ENCODE results near the gene GPS1. TPM values are rescaled to one million over a fixed set of nuclear protein-coding genes. Genes with fewer than 3 reads are reported as not detected.

The GPS1 gene
- total and polyA plus RNA-seq, 9 of the 15 experiments (the other 6 are each of a cell fraction or from before 2014, with no cell fraction given), result 3.1 to 167 (median 69.9) TPM

DNA sequence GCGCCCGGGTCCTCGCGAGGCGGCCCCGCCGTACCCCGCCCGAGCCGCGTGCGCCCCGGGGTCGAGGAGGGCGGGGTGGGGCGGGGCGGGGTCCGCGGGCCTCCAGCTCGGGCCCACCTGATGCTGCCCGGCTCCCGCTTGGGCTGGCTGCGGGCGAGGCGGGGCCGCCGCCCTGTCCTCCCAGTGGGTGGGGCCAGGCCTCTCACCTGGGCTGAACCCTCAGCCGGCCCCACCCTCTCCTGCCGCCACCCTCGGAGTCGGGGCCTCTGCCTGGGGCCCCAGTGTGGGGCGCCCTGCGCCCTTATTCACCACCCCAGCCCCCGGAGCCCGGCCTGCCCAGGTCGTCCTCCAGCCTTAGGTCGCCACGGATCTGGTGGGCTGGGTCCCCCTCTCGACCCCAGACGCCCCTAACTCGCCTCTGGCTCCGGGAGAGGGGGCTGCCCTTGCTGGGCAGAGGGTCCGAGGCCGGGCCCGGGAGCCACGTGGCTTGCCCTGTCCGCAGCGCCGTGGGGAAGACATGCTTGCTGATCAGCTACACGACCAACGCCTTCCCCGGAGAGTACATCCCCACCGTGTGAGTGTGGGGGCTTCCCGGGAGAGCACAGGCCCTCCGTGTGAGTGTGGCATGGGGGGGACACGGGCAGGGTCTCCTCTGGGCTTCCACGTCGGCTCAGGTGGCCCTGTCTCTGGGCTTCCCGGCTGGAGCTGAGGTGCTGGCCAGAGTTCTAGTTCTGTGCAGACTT is 19.6 kb upstream of the GPS1 start (continued):
- TF ChIP-seq MNT (conservative IDR thresholded peaks at IDR 0.05) (peak; percentile 92 to 94), ZNF592 (IDR thresholded peaks at IDR 0.05) (peak; percentile 77; the same call in 1 of the 2 replicates), ETV5 (CRISPR knock-in tag; IDR thresholded peaks at IDR 0.05; ENCODE audit: low read depth) (no peak), ZMIZ1 (IDR thresholded peaks at IDR 0.05; ENCODE audit: low read depth in 2 of 2, low read length in 2 of 2) (no peak), CBFA2T2 (conservative IDR thresholded peaks at IDR 0.05) (no peak), ZFP91 (CRISPR knock-in tag; IDR thresholded peaks at IDR 0.05) (no peak), CREBBP (IDR thresholded peaks at IDR 0.05; ENCODE audit: low read depth, low read length) (no peak), ZNF77 (CRISPR knock-in tag; IDR thresholded peaks at IDR 0.05) (no peak), PML (IDR thresholded peaks at IDR 0.05; ENCODE audit: low read length) (no peak), RBFOX2 (IDR thresholded peaks at IDR 0.05; ENCODE audit: low read depth, low read length) (peak; percentile 72), HDAC2 (IDR thresholded peaks at IDR 0.05) (0 out of 2 replicates have a peak, but pooled peaks have one; percentile 50), SMC3 (conservative IDR thresholded peaks at IDR 0.05; ENCODE audit: insufficient read depth, low read depth, low read length) (no peak), ZNF766 (CRISPR knock-in tag; conservative IDR thresholded peaks at IDR 0.05) (no peak), EHMT2 (IDR thresholded peaks at IDR 0.05) (no peak), SNRNP70 (optimal IDR thresholded peaks at IDR 0.05; ENCODE audit: low read depth, low read length) (no peak)

Measured in K562 (cell line).